HepG2 (cell line): ENCODE data around the gene RMI2. TPM values are rescaled to one million over a fixed set of nuclear protein-coding genes. Genes with fewer than 3 reads are reported as not detected.

Experiments used
- ARNTL ChIP-seq: sonication (generic); formaldehyde crosslinking; IDR thresholded peaks from 2 replicates; pipeline ENCODE4 v1.4.0; 2020; ENCODE audit warnings: mild to moderate bottlenecking, missing genetic modification reagents
- BRCA1 ChIP-seq: sonication (generic); formaldehyde crosslinking; IDR thresholded peaks from 2 replicates; pipeline ENCODE4 v1.4.0; 2020; ENCODE audit warnings: missing genetic modification reagents
- E2F2 ChIP-seq: sonication (generic); formaldehyde crosslinking; IDR thresholded peaks from 2 replicates; pipeline ENCODE4 v1.4.0; 2020; ENCODE audit warnings: missing genetic modification reagents, borderline replicate concordance
- FOXP1 ChIP-seq, 2 experiments: fragments of 450-650 bp in 1 of 2; IDR thresholded peaks; 2 replicates each; pipeline ENCODE4 v1.6.1; 2017 to 2018; ENCODE audit warnings: antibody characterized with exemption in 1 of 2
- GATAD1 ChIP-seq: IDR thresholded peaks from 2 replicates; pipeline ENCODE4 v1.6.1; 2016; ENCODE audit warnings: missing genetic modification reagents, missing compliant biosample characterization
- HDAC2 ChIP-seq: sonication (generic); formaldehyde crosslinking; IDR thresholded peaks from 2 replicates; pipeline ENCODE4 v1.4.0; 2020; ENCODE audit warnings: missing genetic modification reagents
- JUN ChIP-seq: sonication (generic); formaldehyde crosslinking; IDR thresholded peaks from 2 replicates; pipeline ENCODE4 v1.4.0; 2020; ENCODE audit warnings: mild to moderate bottlenecking, missing genetic modification reagents
- KDM1A ChIP-seq: IDR thresholded peaks from 2 replicates; pipeline ENCODE4 v1.6.1; 2016; ENCODE audit warnings: missing compliant biosample characterization
- KLF13 ChIP-seq: sonication (generic); formaldehyde crosslinking; IDR thresholded peaks from 2 replicates; pipeline ENCODE4 v1.4.0; 2020; ENCODE audit warnings: mild to moderate bottlenecking, missing genetic modification reagents
- KMT2B ChIP-seq: IDR thresholded peaks from 2 replicates; pipeline ENCODE4 v1.6.1; 2016; ENCODE audit warnings: missing genetic modification reagents, missing compliant biosample characterization
- MAFK ChIP-seq, 2 experiments: IDR thresholded peaks in 1 of 2; conservative IDR thresholded peaks in 1 of 2; 2 replicates each; pipeline ENCODE4 v1.6.1; 2011; ENCODE audit warnings: improper control_type of control experiment in 2 of 2, low read length in 2 of 2
- MYC ChIP-seq: sonication (generic); formaldehyde crosslinking; IDR thresholded peaks from 2 replicates; pipeline ENCODE4 v1.9.0; 2021; ENCODE audit warnings: missing genetic modification reagents, borderline replicate concordance
- NFE2L2 ChIP-seq: fragments of 150-350 bp; IDR thresholded peaks from 2 replicates; pipeline ENCODE4 v1.6.1; 2014; ENCODE audit warnings: low read length
- NR2C2 ChIP-seq: sonication (generic); formaldehyde crosslinking; IDR thresholded peaks from 2 replicates; pipeline ENCODE4 v1.4.0; 2020; ENCODE audit warnings: missing genetic modification reagents, mild to moderate bottlenecking, moderate library complexity, borderline replicate concordance
- NR2F6 ChIP-seq, 2 experiments: IDR thresholded peaks; 2 replicates each; pipeline ENCODE4 v1.6.1; 2016; ENCODE audit warnings: antibody characterized with exemption in 1 of 2, mild to moderate bottlenecking in 1 of 2
- POGZ ChIP-seq: sonication (generic); formaldehyde crosslinking; IDR thresholded peaks from 2 replicates; pipeline ENCODE4 v1.4.0; 2020; ENCODE audit warnings: mild to moderate bottlenecking, missing genetic modification reagents
- RARG ChIP-seq: sonication (generic); formaldehyde crosslinking; IDR thresholded peaks from 2 replicates; pipeline ENCODE4 v1.4.0; 2020; ENCODE audit warnings: low read depth, mild to moderate bottlenecking, missing genetic modification reagents
- RORA ChIP-seq: sonication (generic); formaldehyde crosslinking; IDR thresholded peaks from 2 replicates; pipeline ENCODE4 v1.5.0; 2020; ENCODE audit warnings: mild to moderate bottlenecking, missing genetic modification reagents, moderate library complexity
- SIN3B ChIP-seq: fragments of 150-350 bp; IDR thresholded peaks from 2 replicates; pipeline ENCODE4 v1.6.1; 2014; ENCODE audit warnings: low read length
- SKI ChIP-seq: fragments of 450-650 bp; IDR thresholded peaks from one replicate; pipeline ENCODE4 v1.6.1; 2018; ENCODE audit warnings: mild to moderate bottlenecking; ENCODE audit not compliant: partially characterized antibody
- TEF ChIP-seq: sonication (generic); formaldehyde crosslinking; IDR thresholded peaks from 2 replicates; pipeline ENCODE4 v1.5.0; 2020; ENCODE audit warnings: missing genetic modification reagents
- THAP11 ChIP-seq: IDR thresholded peaks from 2 replicates; pipeline ENCODE4 v1.6.1; 2016; ENCODE audit warnings: missing biosample characterization, missing genetic modification reagents
- XRCC5 ChIP-seq: fragments of 200-400 bp; formaldehyde crosslinking; optimal IDR thresholded peaks from 2 replicates; pipeline ENCODE3; 2017; ENCODE audit warnings: mild to moderate bottlenecking, low read length
- ZBTB44 ChIP-seq: sonication (generic); formaldehyde crosslinking; IDR thresholded peaks from 2 replicates; pipeline ENCODE4 v1.4.0; 2020; ENCODE audit warnings: missing genetic modification reagents
- ZNF317 ChIP-seq: sonication (generic); formaldehyde crosslinking; IDR thresholded peaks from 2 replicates; pipeline ENCODE4 v1.5.0; 2020; ENCODE audit warnings: mild to moderate bottlenecking, missing genetic modification reagents
- ZNF333 ChIP-seq: sonication (generic); formaldehyde crosslinking; IDR thresholded peaks from 2 replicates; pipeline ENCODE4 v1.4.0; 2020; ENCODE audit warnings: mild to moderate bottlenecking, missing genetic modification reagents, borderline replicate concordance
- ZNF354B ChIP-seq: sonication (generic); formaldehyde crosslinking; IDR thresholded peaks from 2 replicates; pipeline ENCODE4 v1.8.0; 2022; ENCODE audit warnings: mild to moderate bottlenecking, missing genetic modification reagents
- ZNF383 ChIP-seq: sonication (generic); formaldehyde crosslinking; IDR thresholded peaks from 2 replicates; pipeline ENCODE4 v1.4.0; 2020; ENCODE audit warnings: missing genetic modification reagents, mild to moderate bottlenecking, borderline replicate concordance
- ZNF615 ChIP-seq: sonication (generic); formaldehyde crosslinking; IDR thresholded peaks from 2 replicates; pipeline ENCODE4 v1.5.0; 2020; ENCODE audit warnings: mild to moderate bottlenecking, missing genetic modification reagents, borderline replicate concordance
- polyA plus RNA-seq, 8 experiments: library from polyadenylated mRNA; depleted of rRNA in 3 of 8; stranded (reverse) in 7 of 8; unstranded in 1 of 8; fragments of >200 nt; fragmentation: Illumina TruSeq in 4 of 8; extraction: Trizol in 4 of 8; gene quantifications; 2 replicates each; pipeline versions ENCODE4 v1.2.1 to v1.2.3, GENCODE V29; 2011 to 2016; ENCODE audit warnings: low read depth in 4 of 8, missing spikeins in 1 of 8, mixed read lengths in 1 of 8; ENCODE audit not compliant: insufficient read depth in 1 of 8
- total RNA-seq, 5 experiments: library from RNA; depleted of rRNA; stranded (reverse); fragments of >200 nt; fragmentation: Illumina TruSeq; extraction: Trizol; gene quantifications; 2 replicates each; pipeline ENCODE4 v1.2.3, GENCODE V29; 2016; ENCODE audit warnings: low read depth in 1 of 5

The RMI2 gene
- total and polyA plus RNA-seq, 2 of the 13 experiments (the other 11 are each of a cell fraction or from before 2014, with no cell fraction given), result 24.5 to 55.7 TPM

- TF ChIP-seq MYC (CRISPR knock-in tag) (peak; percentile 50; the same call in 1 of the 2 replicates), ZNF383 (CRISPR knock-in tag) (peak; percentile 94), NFE2L2 (no peak), ZNF615 (CRISPR knock-in tag) (no peak), THAP11 (CRISPR knock-in tag) (peak; percentile 64), GATAD1 (CRISPR knock-in tag) (peak; percentile 14; the same call in 1 of the 2 replicates), KDM1A (peak; percentile 67; the same call in 1 of the 2 replicates), NR2F6 (IDR thresholded peaks at IDR 0.05) (peak; percentile 56; the same call in 1 of the 2 replicates), NR2F6 (CRISPR knock-in tag; IDR thresholded peaks at IDR 0.05) (peak; percentile 67; the same call in 1 of the 2 replicates), SKI (no peak), KMT2B (no peak), ZNF317 (CRISPR knock-in tag) (no peak), XRCC5 (peak; percentile 87), POGZ (CRISPR knock-in tag) (no peak; the same call in 1 of the 2 replicates), JUN (no peak), E2F2 (peak; percentile 87), HDAC2 (CRISPR knock-in tag) (0 out of 2 replicates have a peak, but pooled peaks have one; percentile 21), BRCA1 (peak; percentile 78; the same call in 1 of the 2 replicates), ZNF333 (CRISPR knock-in tag) (0 out of 2 replicates have a peak, but pooled peaks have one; percentile 28), RARG (CRISPR knock-in tag) (peak; percentile 67; the same call in 1 of the 2 replicates), ARNTL (CRISPR knock-in tag) (0 out of 2 replicates have a peak, but pooled peaks have one; percentile 65), TEF (CRISPR knock-in tag) (peak; percentile 63; the same call in 1 of the 2 replicates), ZBTB44 (CRISPR knock-in tag) (no peak), RORA (CRISPR knock-in tag) (no peak), MAFK (conservative IDR thresholded peaks at IDR 0.05 in 1 of 2, IDR thresholded peaks at IDR 0.05 in 1 of 2; ENCODE audit: low read length in 2 of 2) (no peak), ZNF354B (CRISPR knock-in tag) (no peak), KLF13 (CRISPR knock-in tag) (no peak), SIN3B (no peak), FOXP1 (IDR thresholded peaks at IDR 0.05) (no peak), FOXP1 (CRISPR knock-in tag; IDR thresholded peaks at IDR 0.05) (no peak), NR2C2 (CRISPR knock-in tag) (peak; percentile 62; the same call in 1 of the 2 replicates)
Observed at GRCh38 chr16:11356573-11357331, 11.5 kb downstream of the RMI2 start (continued).
